Fibroblast of the aortic adventitia (primary cell): Measurements from ENCODE around the gene DRGX. TPM values are rescaled to one million over a fixed set of nuclear protein-coding genes. Genes with fewer than 3 reads are reported as not detected.
A peak's percentile ranks its signal among the peaks of the same experiment; 100 is the strongest.

ENCODE experiments used
- DNase-seq: peaks from one replicate; pipeline ENCODE4 v3.0.0-alpha.2; 2010; ENCODE audit warnings: low read depth
- H3K4me3 ChIP-seq: 2 replicates; pipeline ENCODE4 v1.5.1; 2011; ENCODE audit warnings: low read depth, mild to moderate bottlenecking, control low read depth, low read length, moderate library complexity
- total RNA-seq: library from RNA; depleted of rRNA; stranded (reverse); fragments of >200 nt; gene quantifications from 2 replicates; pipeline ENCODE4 v1.2.3, GENCODE V29; 2012; ENCODE audit warnings: low replicate concordance
- TF ChIP-seq, protein P1 (sequence below): IDR thresholded peaks from 2 replicates; pipeline ENCODE4 v1.5.1; 2011; ENCODE audit warnings: mild to moderate bottlenecking, low read length, control low read depth, inconsistent platforms; ENCODE audit not compliant: insufficient read depth

The DRGX gene
- total RNA-seq, 1 donor: not detected

- DNase-seq: no peak
- H3K4me3 ChIP-seq: no peak overlapping the region
- TF ChIP-seq, protein P1, sequence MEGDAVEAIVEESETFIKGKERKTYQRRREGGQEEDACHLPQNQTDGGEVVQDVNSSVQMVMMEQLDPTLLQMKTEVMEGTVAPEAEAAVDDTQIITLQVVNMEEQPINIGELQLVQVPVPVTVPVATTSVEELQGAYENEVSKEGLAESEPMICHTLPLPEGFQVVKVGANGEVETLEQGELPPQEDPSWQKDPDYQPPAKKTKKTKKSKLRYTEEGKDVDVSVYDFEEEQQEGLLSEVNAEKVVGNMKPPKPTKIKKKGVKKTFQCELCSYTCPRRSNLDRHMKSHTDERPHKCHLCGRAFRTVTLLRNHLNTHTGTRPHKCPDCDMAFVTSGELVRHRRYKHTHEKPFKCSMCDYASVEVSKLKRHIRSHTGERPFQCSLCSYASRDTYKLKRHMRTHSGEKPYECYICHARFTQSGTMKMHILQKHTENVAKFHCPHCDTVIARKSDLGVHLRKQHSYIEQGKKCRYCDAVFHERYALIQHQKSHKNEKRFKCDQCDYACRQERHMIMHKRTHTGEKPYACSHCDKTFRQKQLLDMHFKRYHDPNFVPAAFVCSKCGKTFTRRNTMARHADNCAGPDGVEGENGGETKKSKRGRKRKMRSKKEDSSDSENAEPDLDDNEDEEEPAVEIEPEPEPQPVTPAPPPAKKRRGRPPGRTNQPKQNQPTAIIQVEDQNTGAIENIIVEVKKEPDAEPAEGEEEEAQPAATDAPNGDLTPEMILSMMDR: no peak
These were observed 6.4 kb downstream of the DRGX start for GRCh38 chr10:49389361-49389933.

DNA sequence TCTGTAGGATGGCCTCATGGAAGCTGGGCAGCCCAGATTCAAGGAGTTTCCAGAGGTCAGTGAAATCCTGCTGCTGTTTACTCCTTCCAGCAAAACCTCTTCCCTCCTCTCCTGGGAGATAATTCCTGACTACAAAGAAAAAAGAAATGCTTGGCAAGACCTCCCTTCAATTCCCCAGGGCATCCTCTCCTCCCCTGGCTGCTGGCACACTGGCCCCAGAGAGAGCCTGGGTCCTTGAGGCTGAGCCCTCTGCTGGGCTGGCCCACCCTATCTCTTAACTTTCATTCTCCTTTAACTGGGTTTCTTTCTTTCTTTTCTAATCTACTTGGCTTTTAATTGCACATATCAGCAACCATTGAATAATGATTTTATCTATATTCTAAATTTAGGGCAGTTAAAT lies 7.7 kb downstream of the DRGX start:
- no peak overlapping the region for H3K4me3 ChIP-seq
- TF ChIP-seq, protein P1: no peak
- no peak for DNase-seq

GRCh38 chr10:49387071-49387470 lies 8.8 kb downstream of the DRGX start:
- H3K4me3 ChIP-seq: no peak overlapping the region
- DNase-seq: peak; percentile 59
- TF ChIP-seq, protein P1: no peak

DNA sequence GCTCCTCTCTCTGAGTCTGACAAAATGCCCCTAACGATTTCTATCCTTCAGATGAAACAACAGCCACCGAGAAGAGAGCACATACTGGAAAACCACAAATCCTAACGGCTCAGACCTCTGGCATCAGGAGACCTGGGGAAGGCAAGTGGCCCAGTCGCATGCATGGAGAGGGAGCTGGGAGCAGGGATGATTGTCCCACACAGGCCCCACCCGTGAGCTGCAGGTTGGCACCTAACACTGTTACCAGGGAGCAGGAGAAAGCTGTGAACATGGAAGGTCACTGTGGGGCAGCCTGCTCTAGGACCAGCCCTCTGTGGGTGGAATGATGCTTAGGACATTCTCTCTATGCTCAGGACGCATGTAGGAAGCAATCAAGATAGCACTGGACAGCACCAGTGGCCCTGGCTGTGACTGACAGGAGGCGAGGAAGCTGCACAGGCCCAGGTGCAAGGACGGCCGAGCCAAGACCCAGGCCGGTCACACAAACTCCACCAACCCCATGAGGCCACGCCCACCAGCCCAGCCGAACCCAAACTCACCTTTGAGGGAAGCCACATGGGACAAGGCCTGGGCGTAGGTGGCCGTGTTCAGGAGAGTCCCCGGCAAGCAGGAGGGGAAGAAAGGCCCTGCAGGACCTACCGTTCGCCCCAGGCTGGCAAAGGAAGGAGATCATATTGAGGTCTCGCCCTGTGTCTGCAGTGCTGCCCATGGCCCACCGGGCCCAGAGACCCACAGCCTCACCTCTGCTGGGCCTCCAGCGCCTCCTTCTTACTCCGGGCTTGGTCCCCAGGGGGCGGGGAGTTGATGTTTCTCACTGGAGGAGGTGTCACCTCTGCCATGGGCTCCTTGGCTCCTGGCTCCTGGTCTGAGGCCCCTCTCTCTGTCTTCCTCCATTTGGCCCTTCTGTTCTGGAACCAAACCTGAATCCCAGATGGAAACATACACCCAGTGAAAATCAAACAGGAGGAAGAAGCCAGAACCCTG lies 9.7 kb downstream of the DRGX start:
- no peak overlapping the region for H3K4me3 ChIP-seq
- TF ChIP-seq, protein P1: no peak
- no peak for DNase-seq

DNA sequence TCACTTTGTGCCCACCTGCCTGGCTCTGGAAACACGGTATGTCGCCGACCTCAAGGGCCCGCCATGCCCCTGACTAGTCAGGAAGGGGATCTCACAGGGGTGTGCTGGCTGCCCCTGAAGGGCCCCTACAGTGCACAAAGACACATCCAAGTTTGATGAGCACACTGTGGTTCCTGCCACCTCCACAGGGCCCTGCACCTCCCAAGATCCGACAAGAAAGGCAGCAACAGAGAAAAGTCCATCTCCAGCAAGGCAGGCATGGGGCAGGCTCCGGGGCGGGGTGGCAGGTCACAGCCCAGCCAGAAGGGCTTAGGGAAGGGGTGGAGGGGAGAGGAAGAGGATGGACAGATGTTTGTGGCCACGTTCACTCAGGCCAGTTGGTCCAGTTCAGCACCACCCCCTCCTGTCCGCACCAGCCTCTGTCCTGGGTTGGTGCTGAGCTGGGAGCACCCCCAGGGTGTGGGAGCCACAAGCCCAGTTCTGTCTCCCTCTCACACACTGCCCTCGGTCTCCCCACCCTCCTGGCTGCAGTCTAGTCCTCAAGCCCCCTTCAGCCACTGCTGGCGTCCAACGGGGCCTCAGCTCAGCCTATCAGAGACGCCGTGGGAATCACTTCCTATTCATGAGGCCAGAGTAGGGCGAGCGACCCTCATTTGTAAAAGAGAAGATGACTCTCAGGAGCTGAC lies 11.5 kb downstream of the DRGX start:
- H3K4me3 ChIP-seq: no peak overlapping the region
- DNase-seq: no peak
- TF ChIP-seq, protein P1: no peak

GRCh38 chr10:49383853-49384252 lies 12.0 kb downstream of the DRGX start:
- TF ChIP-seq, protein P1: no peak
- no peak overlapping the region for H3K4me3 ChIP-seq
- DNase-seq: no peak
